Lower leg skin (tissue), 3 donors: ENCODE measurements around the gene AP1G2.

ENCODE experiments used
- POLR2A ChIP-seq, 2 donors: fragments of 450-650 bp; IDR thresholded peaks; one replicate each; pipeline ENCODE4 v1.6.1; 2016 to 2017; ENCODE audit warnings: antibody characterized with exemption in 2 of 2, mild to moderate bottlenecking in 1 of 2, moderate library complexity in 1 of 2
- TF ChIP-seq, protein P1 (sequence below), 3 donors: fragments of 450-650 bp; IDR thresholded peaks; one replicate each; pipeline ENCODE4 v1.5.1; 2016; ENCODE audit warnings: antibody characterized with exemption in 3 of 3, mild to moderate bottlenecking in 3 of 3, moderate library complexity in 2 of 3

DNA sequence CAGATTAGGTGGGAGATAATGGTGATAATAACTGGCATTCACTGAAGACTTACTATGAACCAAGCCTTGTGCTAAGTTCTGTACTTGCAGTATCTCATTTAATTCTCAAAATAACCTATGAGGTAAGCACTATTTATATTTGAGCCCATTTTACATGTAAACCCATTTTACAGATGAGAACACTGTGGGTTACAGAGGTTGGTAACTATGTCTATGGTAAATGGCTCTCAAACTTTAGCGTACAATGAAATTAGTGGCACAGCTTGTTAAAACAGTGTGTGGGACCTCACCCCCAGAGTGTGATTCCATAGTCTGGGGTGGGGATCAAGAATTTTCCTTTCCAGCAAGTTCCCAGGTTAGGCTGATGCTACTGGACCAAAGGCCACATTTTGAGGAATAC, 33.2 kb upstream of the AP1G2 start:
- TF ChIP-seq, protein P1, sequence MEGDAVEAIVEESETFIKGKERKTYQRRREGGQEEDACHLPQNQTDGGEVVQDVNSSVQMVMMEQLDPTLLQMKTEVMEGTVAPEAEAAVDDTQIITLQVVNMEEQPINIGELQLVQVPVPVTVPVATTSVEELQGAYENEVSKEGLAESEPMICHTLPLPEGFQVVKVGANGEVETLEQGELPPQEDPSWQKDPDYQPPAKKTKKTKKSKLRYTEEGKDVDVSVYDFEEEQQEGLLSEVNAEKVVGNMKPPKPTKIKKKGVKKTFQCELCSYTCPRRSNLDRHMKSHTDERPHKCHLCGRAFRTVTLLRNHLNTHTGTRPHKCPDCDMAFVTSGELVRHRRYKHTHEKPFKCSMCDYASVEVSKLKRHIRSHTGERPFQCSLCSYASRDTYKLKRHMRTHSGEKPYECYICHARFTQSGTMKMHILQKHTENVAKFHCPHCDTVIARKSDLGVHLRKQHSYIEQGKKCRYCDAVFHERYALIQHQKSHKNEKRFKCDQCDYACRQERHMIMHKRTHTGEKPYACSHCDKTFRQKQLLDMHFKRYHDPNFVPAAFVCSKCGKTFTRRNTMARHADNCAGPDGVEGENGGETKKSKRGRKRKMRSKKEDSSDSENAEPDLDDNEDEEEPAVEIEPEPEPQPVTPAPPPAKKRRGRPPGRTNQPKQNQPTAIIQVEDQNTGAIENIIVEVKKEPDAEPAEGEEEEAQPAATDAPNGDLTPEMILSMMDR (IDR thresholded peaks at IDR 0.05): no peak
- no peak for TF ChIP-seq POLR2A (IDR thresholded peaks at IDR 0.05)
